WERI-Rb-1 (cell line): ENCODE data around the gene C5orf46.

ENCODE experiments used
- DNase-seq: peaks from one replicate; pipeline ENCODE4 v3.0.0-alpha.2; 2020
- H3K27ac ChIP-seq: fragments of 250-450 bp; sonication (Bioruptor Pico); 2 replicates; pipeline ENCODE4 v1.5.1; 2020; ENCODE audit warnings: mild to moderate bottlenecking, moderate library complexity
- H3K27me3 ChIP-seq: fragments of 250-450 bp; sonication (Bioruptor Pico); 2 replicates; pipeline ENCODE4 v1.5.1; 2021; ENCODE audit warnings: mild to moderate bottlenecking, low read depth, moderate library complexity; ENCODE audit not compliant: insufficient read depth, severe bottlenecking
- H3K36me3 ChIP-seq: fragments of 250-450 bp; sonication (Bioruptor Pico); 2 replicates; pipeline ENCODE4 v1.5.1; 2020; ENCODE audit warnings: mild to moderate bottlenecking, moderate library complexity
- H3K4me3 ChIP-seq: 2 replicates; pipeline ENCODE4 v1.5.1; 2011; ENCODE audit warnings: low read depth, mild to moderate bottlenecking, control low read depth, low read length
- H3K9me3 ChIP-seq: fragments of 250-450 bp; sonication (Bioruptor Pico); 2 replicates; pipeline ENCODE4 v1.5.1; 2021; ENCODE audit warnings: mild to moderate bottlenecking, moderate library complexity; ENCODE audit not compliant: severe bottlenecking
- CTCF ChIP-seq: IDR thresholded peaks from 2 replicates; pipeline ENCODE4 v1.5.1; 2011; ENCODE audit warnings: low read depth, mild to moderate bottlenecking, control low read depth, inconsistent platforms, low read length

The C5orf46 gene

DNA sequence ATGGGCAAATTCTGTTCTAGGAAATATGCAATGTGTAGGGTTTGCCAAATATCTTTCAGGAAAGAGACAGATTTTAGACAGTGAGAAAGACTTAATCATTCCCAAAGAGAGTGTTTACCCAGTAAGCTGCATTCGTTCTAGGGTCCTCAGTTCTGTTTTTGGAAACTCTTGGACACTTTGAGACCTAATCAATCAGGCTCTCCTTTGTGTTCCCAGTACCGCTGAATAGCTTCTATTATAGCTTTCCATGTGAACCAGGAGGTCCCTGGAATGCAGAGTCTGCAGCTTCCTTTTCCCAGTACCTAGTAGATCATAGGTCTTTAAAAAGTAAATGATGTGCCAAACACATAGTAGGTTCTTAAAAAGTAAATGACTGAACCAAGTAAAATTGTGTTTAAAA lies 63.5 kb downstream of the C5orf46 start:
- no peaks in the 10 kb centered on the region for H3K9me3 ChIP-seq
- no peaks in the 10 kb centered on the region for H3K27me3 ChIP-seq
- TF ChIP-seq CTCF: no peak
- no peak overlapping the region for H3K27ac ChIP-seq
- H3K4me3 ChIP-seq: no peak overlapping the region
- no peak for DNase-seq
- no peaks in the 10 kb centered on the region for H3K36me3 ChIP-seq
